HCEC 1CT (cell line): ENCODE results near the gene TCP11X1.
"Not testable (repeated sequence)": the region's sequence is repeated elsewhere in the genome, so short reads cannot be mapped to it uniquely, and the experiment has no call there.

Experiments used
- DNase-seq: peaks from one replicate; pipeline ENCODE4 v3.0.0-alpha.2; 2017

TCP11X1 gene

DNA sequence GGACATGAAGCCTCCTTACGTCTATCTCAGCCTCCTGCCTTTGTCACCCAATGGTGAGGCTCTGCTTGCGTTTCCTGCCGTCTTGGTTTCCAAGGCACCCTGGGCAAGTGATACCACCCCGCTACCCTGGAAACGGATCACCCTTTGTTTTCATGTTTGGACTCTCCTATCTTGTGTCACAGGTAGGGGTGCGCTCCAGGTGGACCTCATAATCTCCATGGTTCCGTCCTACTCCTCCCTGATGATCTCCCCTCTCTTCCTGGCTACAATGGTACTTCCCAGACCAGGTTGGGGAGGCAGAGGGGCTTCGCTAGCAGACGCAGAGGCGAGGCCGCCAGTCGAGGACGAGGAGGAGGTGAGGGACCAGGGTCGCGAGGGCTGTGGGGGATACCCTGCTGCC lies at the start of gene TCP11X1:
TSS of gene TCP11X1 (plus strand) at position 316 of the 400 bp plus-strand sequence.
- not testable (repeated sequence) for DNase-seq

DNA sequence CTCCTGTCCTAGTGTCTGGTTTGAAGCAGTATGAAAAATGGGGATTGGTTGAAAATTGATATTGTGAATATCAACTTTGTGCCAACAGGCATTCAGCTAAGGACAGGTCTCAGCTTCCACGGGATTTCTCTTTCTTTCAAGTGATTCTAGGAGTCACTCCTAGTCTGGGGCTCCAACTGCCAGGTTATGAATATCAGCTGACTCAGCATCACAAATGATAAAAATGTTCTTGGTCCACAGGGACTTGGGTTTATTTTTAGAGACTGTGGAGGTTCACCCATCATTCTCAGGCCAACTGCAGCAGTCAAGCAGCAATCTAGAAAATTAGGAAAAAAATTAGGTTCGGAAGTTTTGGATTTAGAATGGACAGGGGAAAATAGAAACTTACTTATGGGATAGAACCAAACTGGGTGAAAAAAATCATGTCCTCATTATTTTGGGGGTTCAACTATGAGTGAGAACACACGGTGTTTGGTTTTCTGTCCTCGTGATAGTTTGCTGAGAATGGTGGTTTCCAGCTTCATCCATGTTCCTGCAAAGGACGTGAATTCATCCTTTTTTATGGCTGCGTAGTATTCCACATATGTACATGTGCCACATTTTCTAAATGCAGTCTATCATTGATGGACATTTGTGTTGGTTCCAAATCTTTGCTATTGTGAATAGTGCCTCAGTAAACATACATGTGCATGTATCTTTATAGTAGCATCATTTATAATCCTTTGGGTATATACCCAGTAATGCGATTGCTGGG lies 29.0 kb upstream of the TCP11X1 start:
- DNase-seq: no peak

DNA sequence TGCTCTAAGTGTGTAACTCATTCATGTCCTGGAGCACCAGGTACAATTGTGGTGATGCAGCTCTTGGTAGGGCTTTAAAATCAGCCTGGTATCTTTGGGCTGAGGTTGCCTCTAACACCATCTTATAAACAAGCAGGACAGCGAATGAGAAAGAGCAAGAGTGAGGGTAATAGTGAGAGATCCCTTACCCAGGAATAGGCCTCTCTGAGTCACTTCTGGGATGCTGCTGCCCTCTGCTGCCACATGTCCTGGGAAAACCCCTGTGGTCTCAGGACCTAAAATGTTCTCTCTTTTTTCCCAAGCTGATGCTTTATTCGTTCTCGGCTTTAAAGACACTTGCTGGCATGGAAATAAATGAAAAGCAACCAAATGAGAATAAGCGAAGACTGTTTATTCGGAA lies 7.2 kb upstream of the TCP11X1 start:
- DNase-seq: not testable (repeated sequence)

DNA sequence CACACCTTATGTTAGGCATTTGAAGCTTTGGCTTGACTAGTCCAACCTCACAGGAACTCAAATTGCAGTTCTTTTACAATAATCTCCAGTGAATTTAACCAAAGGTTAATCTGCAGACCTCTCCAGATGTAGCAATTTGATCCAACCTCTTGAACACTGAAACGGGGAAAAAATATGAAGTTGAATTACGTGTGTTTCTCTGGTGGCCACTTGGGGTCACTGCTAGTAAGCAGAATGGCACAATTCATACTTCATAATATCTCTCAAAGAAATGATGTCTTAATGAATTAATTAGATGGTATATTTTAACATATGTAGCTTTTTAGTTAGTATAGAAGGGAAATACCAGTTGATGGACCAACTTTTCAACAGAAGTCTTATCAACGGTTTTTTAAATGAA lies 1.4 kb downstream of the TCP11X1 start:
- DNase-seq: not testable (repeated sequence)

DNA sequence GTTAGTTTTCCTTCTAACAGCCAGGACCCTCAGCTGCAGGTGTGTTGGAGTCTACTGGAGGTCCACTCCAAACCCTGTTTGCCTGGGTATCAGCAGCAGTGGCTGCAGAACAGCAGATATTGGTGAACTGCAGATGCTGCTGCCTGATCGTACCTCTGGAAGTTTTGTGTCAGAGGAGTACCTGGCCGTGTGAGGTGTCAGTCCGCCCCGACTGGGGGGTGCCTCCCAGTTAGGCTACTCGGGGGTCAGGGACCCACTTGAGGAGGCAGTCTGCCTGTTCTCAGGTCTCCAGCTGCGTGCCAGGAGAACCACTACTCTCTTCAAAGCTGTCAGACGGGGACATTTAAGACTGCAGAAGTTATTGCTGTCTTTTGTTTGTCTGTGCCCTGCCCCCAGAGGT lies 20.6 kb downstream of the TCP11X1 start:
- not testable (repeated sequence) for DNase-seq

DNA sequence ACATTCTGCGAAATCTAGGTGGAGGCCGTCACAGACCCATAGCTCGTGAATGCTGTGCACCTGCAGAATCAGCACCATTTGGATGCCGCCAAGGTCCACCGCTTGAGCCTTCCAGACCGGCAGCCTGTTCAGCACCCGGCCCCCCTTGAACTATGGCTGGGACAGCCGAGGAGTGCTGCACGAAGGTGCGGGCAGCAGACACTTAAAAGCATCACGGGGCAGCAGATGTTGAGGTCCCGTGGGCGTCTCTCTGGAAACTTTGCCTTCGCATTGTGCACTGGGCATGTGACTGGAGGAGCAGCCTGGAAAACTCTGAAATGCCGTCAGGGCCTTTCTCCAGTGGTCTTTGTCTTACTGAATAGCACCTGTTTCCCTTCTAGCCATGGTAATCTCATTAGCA lies 25.2 kb downstream of the TCP11X1 start:
- DNase-seq: not testable (repeated sequence)

DNA sequence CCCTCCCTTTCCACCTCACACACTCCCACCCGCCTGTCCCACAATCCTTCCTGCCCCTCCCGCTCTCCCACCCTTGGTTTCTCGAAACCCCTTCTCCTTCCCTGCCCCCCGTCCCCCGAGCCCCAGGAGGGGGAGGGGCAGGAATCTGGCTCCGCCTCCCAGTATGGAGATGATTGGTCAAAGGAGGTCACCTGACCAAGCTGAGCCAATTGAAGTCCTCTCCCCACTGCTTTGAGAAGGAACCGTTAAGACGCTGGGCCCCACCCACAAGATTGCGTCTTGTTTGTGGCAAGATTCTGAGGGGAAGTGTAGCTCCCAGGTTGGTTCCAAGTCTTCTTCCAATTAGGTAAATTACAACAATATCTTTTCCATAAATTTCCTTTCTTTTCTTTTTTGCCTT lies 31.8 kb downstream of the TCP11X1 start, which contains the start of gene NXF2:
TSS of gene NXF2 (plus strand) at position 275 of the 400 bp plus-strand sequence. CDS start 59,912 bp downstream, outside the sequence.
- DNase-seq: not testable (repeated sequence)

DNA sequence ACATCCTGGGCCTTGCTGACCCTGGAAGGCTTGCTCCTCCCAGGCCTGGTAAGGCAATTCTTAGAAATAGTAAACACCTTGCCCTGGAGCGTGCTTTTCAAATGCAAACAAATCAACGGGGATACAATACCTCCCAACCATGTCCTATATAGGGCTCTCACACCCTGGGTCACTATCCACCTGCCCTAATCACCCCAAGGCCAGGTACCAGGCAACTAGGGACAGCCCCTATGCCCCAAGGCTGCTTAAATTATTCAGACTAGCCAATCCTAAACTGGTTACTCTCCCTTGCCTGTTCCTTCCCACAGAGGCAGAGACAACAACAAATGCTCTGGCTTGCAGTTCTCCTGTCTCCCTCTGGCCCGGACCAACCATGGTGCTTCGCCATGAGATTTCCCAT lies 57.1 kb downstream of the TCP11X1 start:
- DNase-seq: not testable (repeated sequence)
